ENCODE data around the gene FSTL4. TPM values are rescaled to one million over a fixed set of nuclear protein-coding genes. Genes with fewer than 3 reads are reported as not detected.

FSTL4 gene
- total RNA-seq, 4 donors from 2014 or later: 0.27 TPM; not detected in 3

GRCh38 chr5:133247151-133247709 lies 365.1 kb downstream of the FSTL4 start:
- H3K27me3 ChIP-seq: no peaks in the 10 kb centered on the region
- no peak for DNase-seq
- no peaks in the 10 kb centered on the region for H3K9me3 ChIP-seq
- no peaks in the 10 kb centered on the region for H3K36me3 ChIP-seq
- H3K27ac ChIP-seq: no peak overlapping the region
- TF ChIP-seq POLR2A (IDR thresholded peaks at IDR 0.05): no peak
- no peak for TF ChIP-seq CTCF (IDR thresholded peaks at IDR 0.05)
- TF ChIP-seq EP300 (IDR thresholded peaks at IDR 0.05; ENCODE audit: low read depth): no peak
- no peak for TF ChIP-seq POLR2AphosphoS5 (IDR thresholded peaks at IDR 0.05)
- in situ Hi-C loops (cut with MboI; ENCODE audit: low pct_ligation_motif_present in 1 of 4, low pct_unique_long_range_greater_than_20kb in 1 of 4, low sequenced_read_pairs in 3 of 4): no loop called here
- no peak overlapping the region for H3K4me3 ChIP-seq
- intact Hi-C loops (cut with DNase I; ENCODE audit: low total_unique reads): loop anchor here (10.0 kb wide), 1 partner anchor 132 kb away; no protein-coding TSS in a partner anchor
- whole genome bisulfite sequencing, 2 donors (ENCODE audit: low coverage in 1 of 2): 83% methylated on average over 4 of the region's 4 CpGs; no CpG with 5 or more reads in 1 of the 2 donors
- peaks cover 0 to 2% (median 0%) of the 10 kb centered on the region in 4 donors for H3K4me1 ChIP-seq

- no peak overlapping the region for H3K27ac ChIP-seq
- H3K4me3 ChIP-seq: no peak overlapping the region
- 86 to 100% methylated on average over 1 to 13 of the region's 13 CpGs for WGBS, 2 donors (ENCODE audit: low coverage in 1 of 2)
- in situ Hi-C loops (cut with MboI; ENCODE audit: low pct_ligation_motif_present in 1 of 4, low pct_unique_long_range_greater_than_20kb in 1 of 4, low sequenced_read_pairs in 3 of 4): no loop called here
- DNase-seq: no peak
- H3K27me3 ChIP-seq: no peaks in the 10 kb centered on the region
- H3K4me1 ChIP-seq: peaks cover 0 to 2% (median 0%) of the 10 kb centered on the region in 4 donors
- no peaks in the 10 kb centered on the region for H3K9me3 ChIP-seq
- TF ChIP-seq POLR2AphosphoS5 (IDR thresholded peaks at IDR 0.05) (no peak), EP300 (IDR thresholded peaks at IDR 0.05; ENCODE audit: low read depth) (no peak), POLR2A (IDR thresholded peaks at IDR 0.05) (no peak), CTCF (IDR thresholded peaks at IDR 0.05) (no peak)
- no peaks in the 10 kb centered on the region for H3K36me3 ChIP-seq
- intact Hi-C loops (cut with DNase I; ENCODE audit: low total_unique reads): loop anchor here (10.0 kb wide), 1 partner anchor 132 kb away; no protein-coding TSS in a partner anchor
Observed at GRCh38 chr5:133246376-133247150, 365.8 kb downstream of the FSTL4 start.

GRCh38 chr5:133246053-133246370 lies 366.3 kb downstream of the FSTL4 start:
- no peaks in the 10 kb centered on the region for H3K36me3 ChIP-seq
- intact Hi-C loops (cut with DNase I; ENCODE audit: low total_unique reads): loop anchor here (10.0 kb wide), 1 partner anchor 131 kb away; no protein-coding TSS in a partner anchor

More at GRCh38 chr5:133246053-133246370, 366.3 kb downstream of the FSTL4 start:
- no peak for TF ChIP-seq POLR2AphosphoS5 (IDR thresholded peaks at IDR 0.05)
- no peak for TF ChIP-seq POLR2A (IDR thresholded peaks at IDR 0.05)
- no peak for TF ChIP-seq CTCF (IDR thresholded peaks at IDR 0.05)
- TF ChIP-seq EP300 (IDR thresholded peaks at IDR 0.05; ENCODE audit: low read depth): no peak
- in situ Hi-C loops (cut with MboI; ENCODE audit: low pct_ligation_motif_present in 1 of 4, low pct_unique_long_range_greater_than_20kb in 1 of 4, low sequenced_read_pairs in 3 of 4): no loop called here
- no peak overlapping the region for H3K27ac ChIP-seq
- peaks cover 0 to 2% (median 0%) of the 10 kb centered on the region in 4 donors for H3K4me1 ChIP-seq
- WGBS, 2 donors (ENCODE audit: low coverage in 1 of 2): 85% methylated on average over 12 of the region's 12 CpGs; no CpG with 5 or more reads in 1 of the 2 donors
- no peaks in the 10 kb centered on the region for H3K27me3 ChIP-seq
- no peak for DNase-seq
- H3K4me3 ChIP-seq: no peak overlapping the region
- H3K9me3 ChIP-seq: no peaks in the 10 kb centered on the region

Measured in transverse colon (tissue), 4 donors.